NCI-H510A (cell line): ENCODE results near the gene ELF2.
"Not testable (repeated sequence)": the region's sequence is repeated elsewhere in the genome, so short reads cannot be mapped to it uniquely, and the experiment has no call there.

ENCODE experiments used
- DNase-seq: peaks from one replicate; lab custom pipeline; 2025; lab: John Stamatoyannopoulos, UW

Gene ELF2

GRCh38 chr4:139020384-139020783 lies 156.6 kb downstream of the ELF2 start:
- no peak for DNase-seq

DNA sequence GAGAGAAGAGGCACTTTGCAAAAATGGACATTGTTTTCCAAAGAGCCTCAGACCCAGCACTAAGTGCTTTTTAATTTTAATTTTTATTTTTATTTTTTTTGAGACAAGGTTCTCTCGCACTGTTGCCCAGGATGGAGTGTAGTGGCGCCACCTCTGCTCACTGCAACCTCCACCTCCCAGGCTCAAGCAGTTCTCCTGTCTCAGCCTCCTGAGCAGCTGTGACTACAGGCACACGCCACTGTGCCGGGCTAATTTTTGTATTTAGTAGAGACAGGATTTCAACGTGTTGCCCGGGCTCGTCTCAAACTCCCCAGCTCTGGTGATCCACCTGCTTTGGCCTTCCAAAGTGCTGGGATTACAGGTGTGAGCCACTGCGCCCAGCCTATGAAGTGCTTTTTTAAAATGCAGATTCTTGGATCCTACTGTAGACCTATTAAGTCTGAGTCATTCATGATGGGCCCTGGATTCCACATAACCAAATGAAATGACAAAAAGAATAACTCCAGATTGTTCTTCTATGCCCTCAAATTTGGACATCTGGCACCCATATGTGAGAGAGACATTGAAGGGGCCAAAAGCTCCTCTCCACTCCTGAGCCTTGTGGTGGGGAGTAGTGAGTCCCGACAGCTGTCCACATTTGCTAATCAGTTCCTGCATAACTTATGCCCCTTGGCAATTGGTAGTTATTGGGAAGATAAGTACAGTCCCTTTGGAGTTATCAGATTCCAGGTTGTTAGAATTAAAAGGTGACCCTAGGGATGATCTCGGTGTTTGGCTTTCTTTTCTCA lies 157.9 kb downstream of the ELF2 start:
- DNase-seq: no peak

DNA sequence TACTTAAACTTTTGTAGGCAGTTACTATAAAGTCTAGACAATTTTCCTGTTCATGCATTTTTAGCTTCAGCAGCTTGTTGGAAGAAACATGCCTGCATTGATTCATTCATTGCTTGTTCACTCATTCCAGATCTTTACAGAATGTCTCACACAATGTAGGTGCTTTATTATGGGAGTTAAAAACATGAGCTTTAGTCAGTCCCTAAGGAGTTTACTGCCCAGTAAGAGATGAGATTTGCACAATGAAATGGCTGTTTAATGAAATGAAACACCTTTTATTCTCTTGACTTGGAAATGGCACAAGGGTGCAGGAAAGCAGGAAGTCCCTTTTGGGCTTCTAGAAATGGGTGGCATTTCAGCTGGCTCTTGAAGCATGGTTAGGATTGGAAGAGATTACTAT lies 158.5 kb downstream of the ELF2 start:
- no peak for DNase-seq

GRCh38 chr4:139017861-139018260 lies 159.2 kb downstream of the ELF2 start:
- no peak for DNase-seq

GRCh38 chr4:139015948-139016471 lies 161.0 kb downstream of the ELF2 start:
- DNase-seq: no peak

GRCh38 chr4:139015269-139015947 lies 161.6 kb downstream of the ELF2 start, which contains the start of gene NOCT:
TSS of gene NOCT (plus strand) at chr4:139015781. CDS start at chr4:139015982, 201 bp downstream.
- peak; percentile 71 for DNase-seq

DNA sequence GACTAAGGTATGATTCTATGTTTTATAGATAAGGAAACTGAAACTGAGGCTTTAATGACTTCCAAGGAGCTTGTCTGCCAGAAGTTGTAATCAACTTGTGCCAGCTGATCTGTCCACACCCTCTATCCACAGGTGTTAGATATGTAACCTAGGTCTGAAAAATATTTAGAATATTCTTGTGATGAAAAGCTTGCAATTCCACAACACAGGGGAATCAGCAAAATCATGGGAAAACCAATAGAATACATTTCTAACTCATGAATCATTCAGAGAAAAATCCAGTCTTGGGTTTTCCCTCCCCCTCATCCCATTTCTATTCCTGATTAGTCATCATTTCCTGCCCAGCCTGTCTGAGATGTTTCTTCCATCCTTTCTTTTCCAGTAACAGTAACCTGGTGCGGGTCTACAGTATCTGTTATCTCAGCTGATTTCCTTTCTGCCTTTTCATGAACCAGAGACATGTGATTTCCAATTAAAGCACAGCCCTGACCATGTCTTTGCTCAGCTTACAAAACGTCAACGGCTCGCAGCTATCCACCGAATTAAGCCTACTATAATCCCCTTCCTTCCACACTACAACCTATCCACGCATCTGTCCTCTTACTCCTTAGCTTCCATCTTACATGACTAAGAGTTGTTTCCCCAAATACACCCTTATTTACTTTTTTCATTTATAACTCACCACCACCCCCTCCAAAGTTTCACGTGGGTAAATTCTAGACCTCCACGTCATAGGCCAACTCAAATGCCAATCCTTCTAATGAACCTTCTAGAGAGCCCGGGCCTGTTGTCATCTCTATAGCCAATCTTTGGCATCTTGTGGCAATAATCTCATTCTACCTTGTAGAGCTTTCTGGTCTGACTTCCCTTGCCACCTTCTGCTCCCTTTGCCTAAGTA lies 162.4 kb downstream of the ELF2 start:
- no peak for DNase-seq

GRCh38 chr4:139011225-139011950 lies 165.6 kb downstream of the ELF2 start:
- DNase-seq: no peak

- DNase-seq: no peak
Observed at GRCh38 chr4:139009702-139010101, 167.3 kb downstream of the ELF2 start.

GRCh38 chr4:139008278-139008677 lies 168.7 kb downstream of the ELF2 start:
- DNase-seq: not testable (repeated sequence)

- DNase-seq: no peak
Observed at GRCh38 chr4:139007640-139008039, 169.4 kb downstream of the ELF2 start.
